H1 (cell line): ENCODE measurements around the gene FAR1. TPM values are rescaled to one million over a fixed set of nuclear protein-coding genes. Genes with fewer than 3 reads are reported as not detected.

Experiments used
- CTCF ChIA-PET: fragments of 300-600 bp; sonication (Branson Sonifier 250); formaldehyde crosslinking; loops from one replicate; lab custom pipeline; 2021; ENCODE audit not compliant: partially characterized antibody; lab: Charles Lee
- POLR2A ChIA-PET: fragments of 300-600 bp; sonication (Branson Sonifier 250); formaldehyde crosslinking; loops from one replicate; lab custom pipeline; 2021; ENCODE audit warnings: inconsistent platforms; ENCODE audit not compliant: partially characterized antibody; lab: Charles Lee
- DNase-seq, 2 experiments: peaks; one replicate each; pipeline versions ENCODE4 v3.0.0 to v3.0.0-alpha.2; 2010 to 2022; ENCODE audit warnings: low spot score in 2 of 2, low read depth in 1 of 2, mixed read lengths in 1 of 2
- FAIRE-seq: peaks from 2 replicates; lab custom pipeline; 2011; peaks lifted over from hg19 to GRCh38; lab: Jason Lieb, UNC
- H2AFZ ChIP-seq: 2 replicates; pipeline ENCODE4 v1.8.1; 2012; ENCODE audit warnings: low read length, inconsistent platforms
- H2AK5ac ChIP-seq: 2 replicates; pipeline ENCODE4 v1.6.1; 2013; ENCODE audit warnings: low read depth, low read length
- H2BK120ac ChIP-seq: replicated peaks from 2 replicates; pipeline ENCODE3; 2013; ENCODE audit warnings: low read depth, low read length, inconsistent platforms
- H2BK12ac ChIP-seq: 2 replicates; pipeline ENCODE4 v1.6.1; 2013; ENCODE audit warnings: low read depth, low read length
- H2BK15ac ChIP-seq: 2 replicates; pipeline ENCODE4 v1.6.1; 2013; ENCODE audit warnings: low read length
- H2BK20ac ChIP-seq: 2 replicates; pipeline ENCODE4 v1.6.1; 2013; ENCODE audit warnings: low read length
- H2BK5ac ChIP-seq: 2 replicates; pipeline ENCODE4 v1.6.1; 2013; ENCODE audit warnings: low read depth, low read length
- H3K14ac ChIP-seq: 2 replicates; pipeline ENCODE4 v1.6.1; 2013; ENCODE audit warnings: inconsistent platforms; ENCODE audit not compliant: insufficient read length
- H3K18ac ChIP-seq: 2 replicates; pipeline ENCODE4 v1.6.1; 2013; ENCODE audit warnings: low read length; ENCODE audit errors: extremely low read depth
- H3K23ac ChIP-seq: 2 replicates; pipeline ENCODE4 v1.6.1; 2013; ENCODE audit warnings: inconsistent platforms; ENCODE audit not compliant: insufficient read length
- H3K23me2 ChIP-seq: 2 replicates; pipeline ENCODE4 v1.6.1; 2013; ENCODE audit warnings: low read depth, low read length
- H3K27ac ChIP-seq: 2 replicates; pipeline ENCODE4 v1.6.1; 2011; ENCODE audit warnings: low read depth, low read length, inconsistent platforms
- H3K27me3 ChIP-seq, 4 experiments: replicated peaks in 1 of 4; 1 replicate in 1 of 4; 2 replicates in 3 of 4; pipeline versions ENCODE4 v1.6.1 to v1.8.1; 2011 to 2013; ENCODE audit warnings: low read length in 3 of 4, mild to moderate bottlenecking in 3 of 4, inconsistent platforms in 2 of 4, mixed read lengths in 2 of 4, moderate library complexity in 1 of 4; ENCODE audit not compliant: control insufficient read depth in 3 of 4, insufficient read depth in 3 of 4; ENCODE audit errors: extremely low read depth in 1 of 4
- H3K36me3 ChIP-seq, 4 experiments: 2 replicates each; pipeline versions ENCODE4 v1.6.1 to v1.8.1; 2011 to 2013; ENCODE audit warnings: mild to moderate bottlenecking in 4 of 4, low read length in 3 of 4, moderate library complexity in 2 of 4, control low read depth in 1 of 4, inconsistent platforms in 1 of 4; ENCODE audit not compliant: insufficient read depth in 4 of 4, control insufficient read depth in 2 of 4
- H3K4ac ChIP-seq: replicated peaks from 2 replicates; pipeline ENCODE3; 2013; ENCODE audit warnings: low read length, low read depth, mixed read lengths, inconsistent platforms; ENCODE audit not compliant: insufficient read length
- H3K4me1 ChIP-seq, 4 experiments: replicated peaks in 1 of 4; 1 replicate in 1 of 4; 2 replicates in 3 of 4; pipeline versions ENCODE4 v1.6.1 to v1.8.1; 2011 to 2013; ENCODE audit warnings: low read length in 3 of 4, inconsistent platforms in 2 of 4, mixed read lengths in 1 of 4; ENCODE audit not compliant: insufficient read depth in 4 of 4, control insufficient read depth in 3 of 4
- H3K4me2 ChIP-seq, 2 experiments: 2 replicates each; pipeline versions ENCODE4 v1.6.1 to v1.8.1; 2011 to 2013; ENCODE audit warnings: low read depth in 2 of 2, low read length in 2 of 2, control low read depth in 1 of 2, inconsistent platforms in 1 of 2, mild to moderate bottlenecking in 1 of 2; ENCODE audit not compliant: insufficient read depth in 1 of 2
- H3K4me3 ChIP-seq, 4 experiments: fragments of 200-600, 300-600 bp in 1 of 4; sonication (generic), shearing (Covaris generic), sonication (Bioruptor Twin) in 1 of 4; 2 replicates each; pipeline versions ENCODE4 v1.5.1 to v1.8.1; 2011 to 2016; ENCODE audit warnings: low read length in 4 of 4, low read depth in 3 of 4, control low read depth in 2 of 4, inconsistent platforms in 2 of 4, mild to moderate bottlenecking in 2 of 4, mixed read lengths in 1 of 4, moderate library complexity in 1 of 4; ENCODE audit not compliant: insufficient read depth in 2 of 4; ENCODE audit errors: extremely low read depth in 1 of 4
- H3K56ac ChIP-seq: replicated peaks from 2 replicates; pipeline ENCODE3; 2013; ENCODE audit warnings: low read depth, mild to moderate bottlenecking, mixed read lengths, low read length, inconsistent platforms; ENCODE audit not compliant: insufficient read length
- H3K79me1 ChIP-seq: 2 replicates; pipeline ENCODE4 v1.6.1; 2013; ENCODE audit warnings: low read depth, low read length, control low read depth
- H3K79me2 ChIP-seq, 2 experiments: 2 replicates each; pipeline versions ENCODE4 v1.6.1 to v1.8.1; 2012 to 2013; ENCODE audit warnings: low read length in 2 of 2, mild to moderate bottlenecking in 2 of 2, inconsistent platforms in 1 of 2; ENCODE audit not compliant: insufficient read depth in 2 of 2, control insufficient read depth in 1 of 2
- H3K9ac ChIP-seq, 4 experiments: replicated peaks in 1 of 4; 1 replicate in 1 of 4; 2 replicates in 3 of 4; pipeline versions ENCODE4 v1.6.1 to v1.8.1; 2011 to 2013; ENCODE audit warnings: low read depth in 3 of 4, low read length in 3 of 4, control low read depth in 2 of 4, mild to moderate bottlenecking in 2 of 4, moderate library complexity in 2 of 4, inconsistent platforms in 1 of 4; ENCODE audit errors: extremely low read depth in 1 of 4
- H3K9me3 ChIP-seq, 2 experiments: 2 replicates each; pipeline versions ENCODE4 v1.6.1 to v1.8.1; 2012 to 2013; ENCODE audit warnings: mild to moderate bottlenecking in 2 of 2, moderate library complexity in 2 of 2, control low read depth in 1 of 2, inconsistent platforms in 1 of 2, low read depth in 1 of 2, low read length in 1 of 2, mixed read lengths in 1 of 2; ENCODE audit not compliant: insufficient read depth in 2 of 2
- H4K20me1 ChIP-seq, 2 experiments: replicated peaks in 1 of 2; 2 replicates each; pipeline versions ENCODE3 to v1.8.1; 2011 to 2013; ENCODE audit warnings: inconsistent platforms in 2 of 2, low read length in 2 of 2, mild to moderate bottlenecking in 1 of 2; ENCODE audit not compliant: insufficient read depth in 2 of 2, control insufficient read depth in 1 of 2
- H4K5ac ChIP-seq: 2 replicates; pipeline ENCODE4 v1.6.1; 2013; ENCODE audit warnings: low read length, low read depth, mixed read lengths, inconsistent platforms; ENCODE audit not compliant: insufficient read length
- H4K8ac ChIP-seq: 2 replicates; pipeline ENCODE4 v1.8.0; 2013; ENCODE audit warnings: mild to moderate bottlenecking, moderate library complexity, low read length, inconsistent platforms; ENCODE audit not compliant: insufficient read depth; ENCODE audit errors: extremely low read depth
- H4K91ac ChIP-seq: replicated peaks from 2 replicates; pipeline ENCODE3; 2013; ENCODE audit warnings: low read length, mixed read lengths, inconsistent platforms; ENCODE audit not compliant: insufficient read length
- ATF3 ChIP-seq: IDR thresholded peaks from 2 replicates; pipeline ENCODE4 v1.6.1; 2011; ENCODE audit warnings: low read depth, mild to moderate bottlenecking, low read length; ENCODE audit not compliant: insufficient read depth
- WGBS, 2 experiments: shearing (Covaris generic) in 1 of 2; methylation state at CpG; one replicate each; pipeline versions ENCODE4 v1.1.6 to v1.1.7; 2013 to 2015; ENCODE audit warnings: low lambda C conversion rate in 2 of 2, mixed read lengths in 2 of 2, inconsistent platforms in 1 of 2, low coverage in 1 of 2, missing lambda C conversion rate in 1 of 2; ENCODE audit not compliant: insufficient replicate concordance in 2 of 2, insufficient coverage in 1 of 2, insufficient read length in 1 of 2; ENCODE audit errors: extremely low coverage in 1 of 2, missing lambda C conversion rate in 1 of 2; 5-methylcytosine and 5-hydroxymethylcytosine counted together
- polyA plus RNA-seq, 7 experiments: library from polyadenylated mRNA; depleted of rRNA in 3 of 7; stranded (reverse) in 5 of 7; unstranded in 2 of 7; fragments of >200 nt in 5 of 7; fragments of 200-250 nt in 2 of 7; gene quantifications; 1 replicate in 5 of 7; 2 replicates in 1 of 7; 4 replicates in 1 of 7; pipeline versions ENCODE4 v1.2.1 to v1.2.3, GENCODE V29; 2011 to 2013; ENCODE audit warnings: missing spikeins in 2 of 7, mixed read lengths in 2 of 7
- total RNA-seq: library from RNA; stranded (reverse); fragmentation: NEBNext Ultra II Directional; extraction: Animal tissue kit (Norgen Biotek cat#: 25700); gene quantifications from 2 replicates; pipeline ENCODE4 v1.2.1, GENCODE V29; 2021

FAR1 gene
- total and polyA plus RNA-seq, 2 of the 8 experiments (the other 6 are each of a cell fraction or from before 2014, with no cell fraction given) = 29.7 to 68.5 TPM

DNA sequence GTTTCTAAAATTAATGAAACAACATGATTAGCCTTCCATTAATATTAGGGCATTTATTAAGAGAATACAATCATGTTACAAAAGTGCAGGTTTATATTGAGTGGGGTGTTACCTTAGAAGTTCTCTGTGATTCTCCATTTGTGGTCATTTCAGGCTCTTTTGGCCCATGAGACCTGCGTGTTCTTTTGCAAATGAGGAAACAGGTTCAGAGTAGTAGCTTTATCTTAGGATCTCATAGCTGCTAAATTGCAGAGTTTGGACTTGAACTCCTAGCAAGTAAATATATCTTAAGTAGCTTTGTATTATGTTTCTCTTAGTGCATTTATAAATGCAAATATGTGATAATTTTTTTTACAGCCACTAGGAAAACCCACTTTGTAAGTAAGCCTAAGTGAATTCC lies 18.3 kb downstream of the FAR1 start:
- Histone ChIP-seq H3K79me1 (no peaks in the 10 kb centered on the region; the same call in 1 of the 2 replicates), H3K36me3 (no peaks in the 10 kb centered on the region)
- TF ChIP-seq ATF3 = no peak
- TF ChIP-seq, all 59 proteins: peak for 0
- peaks cover 16 to 97% of the 10 kb centered on the region in 2 experiments for H3K79me2 ChIP-seq
- no peaks in the 10 kb centered on the region for H3K9me3 ChIP-seq
- H3K9ac ChIP-seq = no peak overlapping the region
- no peak overlapping the region for H4K5ac ChIP-seq
- H3K18ac ChIP-seq = no peak overlapping the region
- H3K56ac ChIP-seq = no peak overlapping the region
- no peak overlapping the region for H4K8ac ChIP-seq
- no peak overlapping the region for H2BK20ac ChIP-seq
- H2BK12ac ChIP-seq = no peak overlapping the region
- H3K27me3 ChIP-seq = no peaks in the 10 kb centered on the region
- no peaks in the 10 kb centered on the region for H3K23me2 ChIP-seq
- H3K23ac ChIP-seq = no peak overlapping the region
- H2AK5ac ChIP-seq = no peak overlapping the region
- H2BK15ac ChIP-seq = no peak overlapping the region
- no peak overlapping the region for H2AFZ ChIP-seq
- DNase-seq (no peak), FAIRE-seq (no peak)
- WGBS, 2 experiments = 60% methylated on average over 1 of the region's 1 CpG; no CpG with 5 or more reads in 1 of the 2 experiments
- peaks cover 0 to 9% (median 5%) of the 10 kb centered on the region in 4 experiments; a peak in 5 of 7 replicates for H3K4me1 ChIP-seq
- POLR2A ChIA-PET = no interaction called here
- H3K4me3 ChIP-seq = no peak overlapping the region
- no peak overlapping the region for H2BK120ac ChIP-seq
- no peak overlapping the region; a peak in 1 of 4 replicates for H3K4me2 ChIP-seq
- H4K20me1 ChIP-seq = peaks cover 5 to 12% of the 10 kb centered on the region in 2 experiments
- no peak overlapping the region for H3K14ac ChIP-seq
- H2BK5ac ChIP-seq = no peak overlapping the region
- H3K27ac ChIP-seq = no peak overlapping the region
- no peak overlapping the region for H4K91ac ChIP-seq
- CTCF ChIA-PET = interaction anchor here (1.3 kb wide), 1 partner anchor 200 kb away, joined by 4 read pairs; no protein-coding TSS in a partner anchor
- H3K4ac ChIP-seq = no peak overlapping the region
